ENCODE results near the gene EBP.
"Not testable (repeated sequence)": the region's sequence is repeated elsewhere in the genome, so short reads cannot be mapped to it uniquely, and the experiment has no call there.

The EBP gene

DNA sequence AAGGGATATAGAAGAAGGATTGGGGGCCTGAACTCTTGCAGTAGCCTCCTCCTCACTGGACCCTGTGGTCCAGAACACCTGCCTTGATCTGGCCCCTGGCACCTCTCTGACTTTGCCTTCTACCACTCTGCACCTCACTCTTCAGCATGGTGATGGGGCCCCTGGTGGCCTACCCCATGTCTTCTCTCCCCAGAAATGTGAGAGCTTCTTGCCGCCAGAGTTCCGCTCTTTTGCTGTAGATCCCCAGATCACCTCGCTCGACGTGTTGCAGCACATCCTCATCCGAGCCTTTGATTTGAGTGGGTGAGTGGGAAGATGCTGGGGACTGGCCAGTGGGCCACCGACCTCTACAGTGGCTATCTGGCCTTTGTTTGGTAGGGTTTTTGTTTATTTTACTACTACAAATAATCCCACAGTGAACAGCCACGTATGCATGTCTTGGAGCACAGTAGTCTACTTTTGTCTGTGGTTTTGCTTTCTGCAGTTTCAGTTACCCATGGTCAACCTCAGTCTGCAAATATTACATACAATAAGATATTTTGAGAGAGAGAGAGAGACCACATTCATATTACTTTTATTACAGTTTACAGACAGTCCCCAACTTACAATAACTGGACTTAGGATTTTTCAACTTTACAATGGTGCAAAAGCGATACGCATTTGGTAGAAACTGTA, 19.7 kb downstream of the EBP start:
- Histone ChIP-seq H3K4me3 (no peak overlapping the region), H3K9me3 (no peaks in the 10 kb centered on the region), H3K4me1 (peaks cover 7% of the 10 kb centered on the region), H3K27me3 (ENCODE audit: low read depth) (no peaks in the 10 kb centered on the region), H3K36me3 (replicated peaks) (peaks cover 19% of the 10 kb centered on the region)
- DNase-seq (ENCODE audit: low spot score in 2 of 2), result no peak
- in situ Hi-C loops (cut with MboI; ENCODE audit: low sequenced_read_pairs), result no loop called here

DNA sequence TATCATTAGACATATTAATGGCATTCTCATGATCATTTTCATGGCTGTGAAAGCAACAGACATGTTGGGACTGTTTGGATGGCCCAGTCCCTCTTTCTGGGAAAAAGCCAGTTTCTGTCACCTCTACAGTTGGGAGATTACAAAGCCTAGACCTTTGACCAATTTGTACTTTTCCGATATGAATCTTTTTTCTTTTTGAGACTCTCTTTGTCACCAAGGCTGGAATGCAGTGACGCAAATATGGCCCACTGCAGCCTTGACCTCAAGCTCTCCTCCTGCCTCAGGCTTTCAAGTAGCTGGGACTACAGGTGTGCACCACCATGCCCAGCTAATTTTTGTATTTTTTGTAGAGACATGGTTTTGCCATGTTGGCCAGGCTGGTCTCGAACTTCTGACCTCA, 27.3 kb downstream of the EBP start:
- H3K27me3 ChIP-seq (ENCODE audit: low read depth), result no peaks in the 10 kb centered on the region
- H3K4me3 ChIP-seq, result no peak overlapping the region
- peaks cover 24% of the 10 kb centered on the region for H3K36me3 ChIP-seq (replicated peaks)
- no peaks in the 10 kb centered on the region for H3K9me3 ChIP-seq
- no peaks in the 10 kb centered on the region for H3K4me1 ChIP-seq
- DNase-seq (ENCODE audit: low spot score in 2 of 2), result no peak
- in situ Hi-C loops (cut with MboI; ENCODE audit: low sequenced_read_pairs), result no loop called here

DNA sequence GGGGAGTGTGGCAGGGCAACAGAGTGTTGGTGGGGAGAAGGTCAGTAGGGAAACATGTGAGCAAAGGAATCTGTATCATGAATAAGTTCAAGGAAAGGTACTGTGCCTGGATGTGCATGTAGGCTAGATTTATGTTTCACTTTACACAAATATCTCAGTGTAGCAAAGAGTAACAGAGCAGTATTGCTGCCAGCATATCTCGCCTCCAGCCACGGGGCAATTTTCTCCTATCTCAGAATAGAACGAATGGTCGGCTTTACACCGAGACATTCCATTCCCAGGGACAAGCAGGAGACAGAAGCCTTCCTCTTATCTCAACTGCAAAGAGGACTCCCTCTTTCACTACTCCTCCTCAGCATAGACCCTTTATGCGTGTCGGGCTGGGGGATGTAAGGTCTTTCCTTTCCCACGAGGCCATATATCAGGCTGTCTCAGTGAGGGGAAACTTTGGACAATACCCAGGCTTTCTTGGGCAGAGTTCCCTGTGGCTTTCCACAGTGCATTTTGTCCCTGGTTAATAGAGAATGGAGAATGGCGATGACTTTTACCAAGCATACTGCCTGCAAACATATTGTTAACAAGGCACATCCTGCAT, 34.2 kb downstream of the EBP start:
- H3K27me3 ChIP-seq (ENCODE audit: low read depth); in situ Hi-C loops (cut with MboI; ENCODE audit: low sequenced_read_pairs); DNase-seq (ENCODE audit: low spot score in 2 of 2); H3K4me3 ChIP-seq; H3K9me3 ChIP-seq; H3K4me1 ChIP-seq: not testable (repeated sequence)
- H3K36me3 ChIP-seq (replicated peaks), result peaks cover 32% of the 10 kb centered on the region

DNA sequence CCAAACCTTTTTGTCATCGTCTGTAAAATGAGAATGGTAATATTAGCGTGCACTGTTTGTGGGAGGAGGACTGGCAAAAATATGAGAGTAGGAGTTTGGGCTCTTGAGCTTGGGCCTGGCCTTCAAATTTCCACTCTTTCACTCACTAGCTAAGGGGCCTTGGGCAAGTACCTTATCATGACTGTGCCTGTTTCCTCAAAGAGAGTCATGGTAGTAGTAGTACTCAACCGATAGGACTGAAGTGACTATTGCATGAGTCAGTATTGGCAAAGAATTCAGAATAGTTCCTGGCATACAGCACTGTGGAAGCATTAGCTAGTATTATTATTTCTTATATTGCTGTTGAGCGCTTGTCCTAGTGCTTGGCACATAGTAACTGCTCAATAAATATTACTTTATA, 36.7 kb downstream of the EBP start:
- DNase-seq (ENCODE audit: low spot score in 2 of 2), result no peak
- Histone ChIP-seq H3K4me3 (no peak overlapping the region), H3K9me3 (no peaks in the 10 kb centered on the region), H3K4me1 (no peaks in the 10 kb centered on the region), H3K36me3 (replicated peaks) (peaks cover 45% of the 10 kb centered on the region), H3K27me3 (ENCODE audit: low read depth) (no peaks in the 10 kb centered on the region)
- in situ Hi-C loops (cut with MboI; ENCODE audit: low sequenced_read_pairs), result no loop called here

DNA sequence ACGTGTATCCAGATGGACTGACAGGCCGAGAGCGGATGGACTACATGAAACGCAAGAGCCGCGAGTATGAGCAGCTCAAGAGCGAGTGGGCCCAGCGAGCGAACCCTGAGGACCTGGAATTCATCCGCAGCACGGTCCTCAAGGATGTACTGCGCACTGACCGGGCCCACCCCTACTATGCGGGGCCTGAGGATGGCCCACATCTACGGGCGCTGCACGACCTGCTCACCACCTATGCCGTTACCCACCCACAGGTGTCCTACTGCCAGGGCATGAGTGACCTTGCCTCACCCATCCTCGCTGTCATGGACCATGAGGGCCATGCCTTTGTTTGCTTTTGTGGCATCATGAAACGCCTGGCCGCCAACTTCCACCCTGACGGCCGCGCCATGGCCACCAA, 38.0 kb downstream of the EBP start:
- DNase-seq (ENCODE audit: low spot score in 2 of 2), result no peak
- H3K27me3 ChIP-seq (ENCODE audit: low read depth), result no peaks in the 10 kb centered on the region
- in situ Hi-C loops (cut with MboI; ENCODE audit: low sequenced_read_pairs), result no loop called here
- H3K4me1 ChIP-seq, result no peaks in the 10 kb centered on the region
- H3K36me3 ChIP-seq (replicated peaks), result peaks cover 47% of the 10 kb centered on the region
- H3K9me3 ChIP-seq, result no peaks in the 10 kb centered on the region
- no peak overlapping the region for H3K4me3 ChIP-seq

DNA sequence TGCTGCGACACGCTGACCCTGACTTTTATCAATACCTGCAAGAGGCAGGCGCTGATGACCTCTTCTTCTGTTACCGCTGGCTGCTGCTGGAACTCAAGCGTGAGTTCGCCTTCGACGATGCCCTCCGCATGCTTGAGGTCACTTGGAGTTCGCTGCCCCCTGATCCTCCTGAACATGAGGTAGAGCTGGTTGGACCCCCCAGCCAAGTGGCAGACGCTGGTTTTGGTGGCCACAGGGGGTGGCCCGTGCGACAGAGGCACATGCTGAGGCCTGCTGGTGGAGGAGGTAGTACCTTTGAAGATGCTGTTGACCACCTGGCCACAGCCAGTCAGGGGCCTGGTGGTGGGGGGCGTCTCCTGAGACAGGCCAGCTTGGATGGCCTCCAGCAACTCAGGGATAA, 38.4 kb downstream of the EBP start:
- DNase-seq (ENCODE audit: low spot score in 2 of 2), result no peak
- H3K4me3 ChIP-seq, result no peak overlapping the region
- in situ Hi-C loops (cut with MboI; ENCODE audit: low sequenced_read_pairs), result no loop called here

DNA sequence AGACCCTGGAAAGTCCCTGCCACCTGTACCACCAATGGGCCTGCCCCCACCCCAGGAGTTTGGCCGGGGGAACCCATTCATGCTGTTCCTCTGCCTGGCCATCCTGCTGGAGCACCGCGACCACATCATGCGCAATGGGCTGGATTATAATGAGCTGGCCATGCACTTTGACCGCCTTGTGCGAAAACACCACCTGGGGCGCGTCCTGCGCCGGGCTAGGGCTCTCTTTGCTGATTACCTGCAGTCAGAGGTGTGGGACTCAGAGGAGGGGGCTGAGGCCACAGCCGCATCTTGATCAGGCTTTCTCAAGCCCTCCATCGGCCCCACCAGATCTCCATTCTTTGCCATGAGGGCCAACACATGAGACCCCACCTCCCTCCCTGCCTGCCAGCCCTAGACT, 39.1 kb downstream of the EBP start:
- Histone ChIP-seq H3K27me3 (ENCODE audit: low read depth) (no peaks in the 10 kb centered on the region), H3K9me3 (no peaks in the 10 kb centered on the region), H3K4me3 (no peak overlapping the region), H3K4me1 (no peaks in the 10 kb centered on the region), H3K36me3 (replicated peaks) (peaks cover 43% of the 10 kb centered on the region)
- no peak for DNase-seq (ENCODE audit: low spot score in 2 of 2)
- in situ Hi-C loops (cut with MboI; ENCODE audit: low sequenced_read_pairs), result no loop called here

More for the DNA sequence above, 38.4 kb downstream of the EBP start:
- no peaks in the 10 kb centered on the region for H3K4me1 ChIP-seq
- H3K36me3 ChIP-seq (replicated peaks), result peaks cover 43% of the 10 kb centered on the region
- H3K27me3 ChIP-seq (ENCODE audit: low read depth), result no peaks in the 10 kb centered on the region
- no peaks in the 10 kb centered on the region for H3K9me3 ChIP-seq

DNA sequence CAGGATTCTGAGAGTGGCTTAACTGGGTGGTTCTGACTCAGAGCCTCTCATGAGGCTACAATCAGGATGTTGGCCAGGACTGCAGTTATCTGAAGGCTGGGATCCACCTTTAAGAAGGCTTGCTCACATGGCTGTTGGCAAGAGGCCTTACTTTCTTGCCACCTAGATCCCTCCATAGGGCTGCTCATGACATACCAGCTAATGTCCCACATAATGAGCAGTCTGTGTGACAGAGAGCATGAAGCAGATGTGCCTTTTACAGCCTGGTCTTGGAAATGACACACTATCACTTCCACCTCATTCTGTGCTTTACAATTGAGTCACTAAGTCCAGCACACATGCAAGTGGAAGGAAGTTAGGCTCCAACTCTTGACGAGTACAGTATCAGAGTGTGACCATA, 48.4 kb downstream of the EBP start:
- no peaks in the 10 kb centered on the region; the same call in 1 of the 2 replicates for H3K4me1 ChIP-seq
- H3K9me3 ChIP-seq, result no peaks in the 10 kb centered on the region
- no peak overlapping the region for H3K4me3 ChIP-seq
- DNase-seq (ENCODE audit: low spot score in 2 of 2), result no peak
- in situ Hi-C loops (cut with MboI; ENCODE audit: low sequenced_read_pairs), result no loop called here
- no peaks in the 10 kb centered on the region for H3K27me3 ChIP-seq (ENCODE audit: low read depth)
- peaks cover 2% of the 10 kb centered on the region for H3K36me3 ChIP-seq (replicated peaks)

DNA sequence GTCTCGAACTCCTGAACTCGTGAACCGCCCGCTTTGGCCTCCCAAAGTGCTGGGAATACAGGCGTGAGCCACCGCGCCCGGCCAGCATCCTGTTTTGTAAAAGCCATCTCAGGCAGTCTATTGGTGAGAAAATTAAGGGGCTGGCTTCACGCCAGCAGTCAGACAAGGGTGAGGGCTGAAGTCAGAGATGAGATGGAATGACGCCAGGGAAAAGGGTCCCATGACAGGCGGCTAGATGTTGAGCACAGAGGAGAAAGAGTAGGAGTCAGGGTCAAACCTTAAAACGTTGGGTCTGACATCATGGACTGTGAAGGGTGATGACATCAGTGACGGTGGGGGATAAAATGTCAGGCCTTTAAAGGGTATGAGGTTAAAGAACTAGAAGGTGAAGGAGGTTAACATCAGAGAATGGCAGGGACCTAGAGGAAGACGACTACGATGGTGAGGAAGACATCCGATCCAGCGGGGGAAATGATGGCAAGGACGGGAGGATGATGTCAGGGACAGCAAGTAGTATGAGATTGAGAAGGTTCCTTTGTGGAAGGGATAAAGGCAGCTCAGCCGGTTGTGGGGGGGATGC, 52.2 kb downstream of the EBP start:
- peak in 1 of 2 experiments; percentile 66 for DNase-seq (ENCODE audit: low spot score in 2 of 2)

DNA sequence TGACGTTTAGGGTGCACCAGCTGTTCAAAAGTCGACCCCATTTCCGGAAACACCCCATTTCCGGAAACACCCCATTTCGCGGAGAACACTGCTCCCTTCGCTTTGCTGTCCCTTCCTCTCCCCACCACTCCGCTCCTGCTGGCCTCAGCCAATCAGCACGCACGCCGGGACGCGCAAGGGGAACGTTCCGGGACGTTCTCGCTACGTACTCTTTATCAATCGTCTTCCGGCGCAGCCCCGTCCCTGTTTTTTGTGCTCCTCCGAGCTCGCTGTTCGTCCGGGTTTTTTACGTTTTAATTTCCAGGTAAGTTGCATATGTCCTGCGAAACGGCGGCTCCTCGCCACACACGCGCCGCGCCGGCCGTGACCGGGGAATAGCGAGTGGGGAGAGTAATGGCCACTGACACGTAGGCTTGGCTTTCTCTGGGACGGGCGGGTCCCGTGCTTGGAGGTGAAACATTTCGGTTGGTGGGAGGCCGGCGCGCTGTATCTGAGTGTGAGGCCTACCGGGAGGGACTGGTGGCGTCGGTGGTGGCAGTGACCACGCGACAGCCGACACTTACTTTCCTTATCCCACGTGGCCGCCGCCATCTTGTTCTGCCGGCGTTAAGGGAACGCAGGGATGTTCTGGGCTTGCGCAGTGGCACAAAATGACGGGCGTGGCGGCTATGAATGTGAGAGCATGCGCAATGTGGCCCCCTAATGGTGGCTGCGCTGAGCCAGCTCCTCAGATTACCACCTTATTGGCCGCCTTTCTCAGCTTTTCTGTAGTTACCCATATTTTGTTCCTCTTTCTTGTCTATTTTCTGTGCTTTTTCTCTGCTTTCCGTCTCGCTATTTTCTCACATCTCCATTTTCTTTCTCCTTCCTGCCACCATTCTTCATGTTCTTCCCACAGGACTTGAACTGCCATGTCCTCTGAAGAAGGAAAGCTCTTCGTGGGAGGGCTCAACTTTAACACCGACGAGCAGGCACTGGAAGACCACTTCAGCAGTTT, 53.0 kb downstream of the EBP start, which contains the start of gene RBM3:
RBM3 (plus strand) TSS at position 215 of the 997 bp plus-strand sequence; CDS start at position 912, 697 bp downstream.
- Histone ChIP-seq H3K27me3 (ENCODE audit: low read depth) (no peaks in the 10 kb centered on the region), H3K4me3 (peak within 1 kb of the TSS; percentile 95), H3K4me1 (peaks cover 25% of the 10 kb centered on the region), H3K9me3 (no peaks in the 10 kb centered on the region), H3K36me3 (replicated peaks) (peaks cover 48% of the 10 kb centered on the region)
- DNase-seq (ENCODE audit: low spot score in 2 of 2), result peak; percentile 92 to 98
- in situ Hi-C loops (cut with MboI; ENCODE audit: low sequenced_read_pairs), result no loop called here

More for the DNA sequence above, 52.2 kb downstream of the EBP start:
- H3K4me3 ChIP-seq, result peak overlapping the region; percentile 95
- no peaks in the 10 kb centered on the region for H3K9me3 ChIP-seq
- H3K27me3 ChIP-seq (ENCODE audit: low read depth), result no peaks in the 10 kb centered on the region
- H3K36me3 ChIP-seq (replicated peaks), result peaks cover 40% of the 10 kb centered on the region
- in situ Hi-C loops (cut with MboI; ENCODE audit: low sequenced_read_pairs), result no loop called here
- H3K4me1 ChIP-seq, result peaks cover 25% of the 10 kb centered on the region

DNA sequence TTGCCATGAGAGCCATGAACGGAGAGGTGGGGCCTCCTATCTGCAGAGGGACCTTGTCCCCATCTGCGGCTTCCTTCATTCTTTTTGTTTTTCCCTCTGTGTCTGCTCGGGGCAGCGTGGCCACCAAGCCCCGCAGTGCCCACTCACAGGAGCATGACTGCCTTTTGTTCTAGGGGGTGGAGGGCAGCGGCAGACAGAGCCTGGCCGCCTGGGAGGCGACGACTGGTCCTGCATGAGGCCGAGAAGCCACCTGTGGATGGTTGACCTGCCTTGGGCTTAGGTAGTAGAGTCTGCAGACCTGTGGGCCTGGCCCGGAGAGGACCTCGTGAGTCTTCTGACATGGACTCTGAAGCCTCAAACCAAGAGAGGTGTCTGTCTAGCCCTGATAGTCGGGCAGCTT, 54.0 kb downstream of the EBP start:
- no peaks in the 10 kb centered on the region for H3K27me3 ChIP-seq (ENCODE audit: low read depth)
- no peak for DNase-seq (ENCODE audit: low spot score in 2 of 2)
- H3K4me1 ChIP-seq, result peaks cover 25% of the 10 kb centered on the region
- peaks cover 57% of the 10 kb centered on the region for H3K36me3 ChIP-seq (replicated peaks)
- in situ Hi-C loops (cut with MboI; ENCODE audit: low sequenced_read_pairs), result no loop called here
- H3K4me3 ChIP-seq, result peak overlapping the region; percentile 95
- no peaks in the 10 kb centered on the region for H3K9me3 ChIP-seq

DNA sequence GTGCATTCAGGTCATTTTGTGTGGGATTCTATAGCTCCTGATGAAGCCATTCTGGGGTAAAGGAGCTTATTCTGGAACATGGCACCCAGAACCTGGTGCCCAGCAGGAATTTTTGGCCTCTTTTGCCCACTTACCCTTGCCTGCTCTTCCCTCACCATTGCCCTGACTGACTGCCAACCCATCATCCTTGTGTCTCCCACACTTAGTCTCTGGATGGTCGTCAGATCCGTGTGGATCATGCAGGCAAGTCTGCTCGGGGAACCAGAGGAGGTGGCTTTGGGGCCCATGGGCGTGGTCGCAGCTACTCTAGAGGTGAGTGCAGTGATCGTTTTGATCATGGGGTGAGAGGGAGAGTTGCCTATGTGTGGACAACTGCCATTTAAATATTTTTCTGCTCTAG, 54.5 kb downstream of the EBP start:
- Histone ChIP-seq H3K4me1 (peaks cover 25% of the 10 kb centered on the region), H3K27me3 (ENCODE audit: low read depth) (no peaks in the 10 kb centered on the region), H3K4me3 (peak overlapping the region; percentile 95), H3K36me3 (replicated peaks) (peaks cover 57% of the 10 kb centered on the region), H3K9me3 (no peaks in the 10 kb centered on the region)
- in situ Hi-C loops (cut with MboI; ENCODE audit: low sequenced_read_pairs), result no loop called here
- DNase-seq (ENCODE audit: low spot score in 2 of 2), result no peak

All from HAP-1 (cell line).